OCI-LY7 (cell line): Measurements from ENCODE around the gene TMEM272.

ENCODE experiments used
- CTCF ChIP-seq: fragments of 200-600 bp; sonication (generic); conservative IDR thresholded peaks from 2 replicates; pipeline ENCODE4 v1.5.1; 2014; ENCODE audit warnings: mild to moderate bottlenecking, antibody characterized with exemption, low read length, moderate library complexity, mixed read lengths
- EZH2phosphoT487 ChIP-seq: fragments of 200-600 bp; sonication (generic); IDR thresholded peaks from 2 replicates; pipeline ENCODE4 v1.6.1; 2018; ENCODE audit warnings: low read depth, borderline replicate concordance, mild to moderate bottlenecking, mixed run types, antibody characterized with exemption, low read length, moderate library complexity, mixed read lengths

- TF ChIP-seq CTCF (no peak), EZH2phosphoT487 (no peak)
Observed at GRCh38 chr13:51765142-51765515, 79.8 kb downstream of the TMEM272 start.
